ENCODE measurements around the gene POMGNT1.

Gene POMGNT1

DNA sequence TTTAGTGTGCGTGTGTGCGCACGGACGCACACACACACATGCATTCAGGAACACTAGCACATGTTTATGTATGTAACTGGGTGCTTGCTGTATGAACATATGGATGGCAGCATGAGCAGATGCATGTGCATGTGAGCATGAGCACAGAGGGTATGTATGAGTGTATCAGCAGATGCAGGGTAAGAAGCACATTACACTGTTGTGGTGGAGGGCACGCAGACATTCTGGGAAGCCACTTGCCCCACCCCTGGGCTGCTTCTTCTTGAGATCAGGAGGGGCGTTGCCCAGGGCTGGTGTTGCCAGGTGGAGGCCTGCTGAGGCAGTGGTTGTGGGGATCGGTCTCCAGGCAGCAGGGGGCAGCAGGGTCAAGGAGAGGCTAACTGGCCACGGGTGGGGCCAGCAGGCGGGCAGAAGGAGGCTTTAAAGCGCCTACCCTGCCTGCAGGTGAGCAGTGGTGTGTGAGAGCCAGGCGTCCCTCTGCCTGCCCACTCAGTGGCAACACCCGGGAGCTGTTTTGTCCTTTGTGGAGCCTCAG, 18.1 kb downstream of the POMGNT1 start:
- no peak overlapping the region for H2BK5ac ChIP-seq (ENCODE audit: low read depth, low read length, poor library complexity, severe bottlenecking)
- H3K9me3 ChIP-seq (ENCODE audit: control insufficient read depth, low read length) = no peaks in the 10 kb centered on the region
- DNase-seq = no peak
- WGBS = 69% methylated on average over 12 of the region's 12 CpGs
- no peak overlapping the region for H2BK15ac ChIP-seq (ENCODE audit: low read depth, poor library complexity, severe bottlenecking)
- no peak overlapping the region for H3K18ac ChIP-seq (ENCODE audit: low read depth in 1 of 2, low read length in 2 of 2)
- no peak overlapping the region for H3K4me2 ChIP-seq (ENCODE audit: low read length, poor library complexity, severe bottlenecking)
- H3K14ac ChIP-seq (ENCODE audit: low read length in 2 of 2) = no peak overlapping the region
- H2BK120ac ChIP-seq (ENCODE audit: low read depth, low read length) = no peak overlapping the region
- no peaks in the 10 kb centered on the region for H3K79me1 ChIP-seq (replicated peaks; ENCODE audit: low read length, poor library complexity, severe bottlenecking)
- H3K4me1 ChIP-seq (ENCODE audit: control insufficient read depth, insufficient read depth, low read depth, low read length) = peaks cover 31% of the 10 kb centered on the region
- H3K4ac ChIP-seq (ENCODE audit: low read depth in 1 of 2, low read length in 2 of 2) = no peak overlapping the region
- H3K27ac ChIP-seq (ENCODE audit: low read length, poor library complexity, severe bottlenecking) = no peak overlapping the region
- no peaks in the 10 kb centered on the region for H3K36me3 ChIP-seq (ENCODE audit: control insufficient read depth in 1 of 2, insufficient read depth in 2 of 2, low read depth in 1 of 2, low read length in 2 of 2)
- no peak overlapping the region for H3K9ac ChIP-seq (ENCODE audit: low read length)
- no peaks in the 10 kb centered on the region for H3K27me3 ChIP-seq (ENCODE audit: control insufficient read depth in 1 of 2, insufficient read depth in 1 of 2, low read length in 2 of 2)
- no peak overlapping the region for H3K23ac ChIP-seq (ENCODE audit: low read length in 2 of 2)
- H4K8ac ChIP-seq (ENCODE audit: low read length) = no peak overlapping the region
- H2AFZ ChIP-seq (ENCODE audit: low read depth, low read length) = peak overlapping the region; percentile 7
- no peak overlapping the region for H3K4me3 ChIP-seq (ENCODE audit: insufficient read depth in 1 of 2, low read depth in 1 of 2, low read length in 2 of 2)
- peak overlapping the region in 1 of 2 experiments; percentile 15 for H2BK12ac ChIP-seq (ENCODE audit: low read length in 2 of 2)
- H2AK5ac ChIP-seq (ENCODE audit: low read length, severe bottlenecking) = peak overlapping the region; percentile 26
- peak overlapping the region; percentile 43 for H4K91ac ChIP-seq (ENCODE audit: low read length)

DNA sequence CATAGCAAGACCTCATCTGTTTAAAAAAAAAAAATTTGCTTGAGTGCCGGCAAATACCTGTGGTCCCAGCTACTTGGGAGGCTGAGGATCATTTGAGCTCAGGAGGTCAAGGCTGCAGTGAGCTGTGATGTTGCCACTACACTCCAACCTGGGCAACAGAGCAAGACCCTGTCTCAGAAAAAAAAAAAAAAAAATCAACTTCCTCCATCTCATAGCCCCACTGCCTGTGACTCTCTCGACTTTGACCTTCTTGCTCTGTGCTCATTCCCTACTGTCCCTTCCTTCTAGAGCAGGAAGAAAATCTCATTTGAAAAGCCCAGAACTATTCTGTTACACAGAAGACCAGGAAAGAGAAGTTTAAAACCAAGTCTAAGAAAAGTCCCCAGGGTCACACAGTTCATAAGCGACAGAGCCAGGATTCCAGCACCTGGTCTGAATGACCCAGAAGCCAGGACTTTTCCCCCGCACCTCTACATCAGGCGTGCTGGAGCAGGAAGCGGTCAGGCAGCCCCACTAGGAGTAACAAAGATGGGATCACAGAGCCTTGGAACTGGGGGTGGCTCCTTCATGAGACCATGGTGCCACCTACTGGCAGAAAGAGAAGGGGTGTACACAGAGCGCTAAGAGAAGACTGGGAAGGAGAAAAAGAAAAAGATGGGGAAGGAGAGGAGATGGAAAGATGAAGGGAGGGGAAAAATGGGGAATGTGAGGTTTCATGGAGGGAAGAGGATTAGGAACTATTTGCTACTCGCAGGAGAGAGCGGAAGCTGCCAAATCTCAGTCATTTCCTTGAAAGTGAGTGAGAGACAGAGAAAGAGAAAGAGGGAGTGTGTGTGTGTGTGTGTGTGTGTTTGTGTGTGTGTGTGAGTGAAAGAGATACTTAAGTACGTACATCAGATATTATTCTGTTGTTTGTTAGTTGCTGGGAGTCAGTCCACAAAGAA, 18.8 kb downstream of the POMGNT1 start:
- H3K18ac ChIP-seq (ENCODE audit: low read depth in 1 of 2, low read length in 2 of 2) = no peak overlapping the region
- peaks cover 34% of the 10 kb centered on the region for H3K4me1 ChIP-seq (ENCODE audit: control insufficient read depth, insufficient read depth, low read depth, low read length)
- H4K91ac ChIP-seq (ENCODE audit: low read length) = no peak overlapping the region
- DNase-seq = peak; percentile 89
- H3K9me3 ChIP-seq (ENCODE audit: control insufficient read depth, low read length) = no peaks in the 10 kb centered on the region
- no peak overlapping the region for H3K4me2 ChIP-seq (ENCODE audit: low read length, poor library complexity, severe bottlenecking)
- no peak overlapping the region for H2BK12ac ChIP-seq (ENCODE audit: low read length in 2 of 2)
- H3K14ac ChIP-seq (ENCODE audit: low read length in 2 of 2) = no peak overlapping the region
- no peak overlapping the region for H2BK5ac ChIP-seq (ENCODE audit: low read depth, low read length, poor library complexity, severe bottlenecking)
- H2BK15ac ChIP-seq (ENCODE audit: low read depth, poor library complexity, severe bottlenecking) = no peak overlapping the region
- WGBS = 14% methylated on average over 9 of the region's 10 CpGs
- H3K79me1 ChIP-seq (replicated peaks; ENCODE audit: low read length, poor library complexity, severe bottlenecking) = no peaks in the 10 kb centered on the region
- no peak overlapping the region for H3K4me3 ChIP-seq (ENCODE audit: insufficient read depth in 1 of 2, low read depth in 1 of 2, low read length in 2 of 2)
- no peak overlapping the region for H2BK120ac ChIP-seq (ENCODE audit: low read depth, low read length)
- H3K23ac ChIP-seq (ENCODE audit: low read length in 2 of 2) = no peak overlapping the region
- no peaks in the 10 kb centered on the region for H3K36me3 ChIP-seq (ENCODE audit: control insufficient read depth in 1 of 2, insufficient read depth in 2 of 2, low read depth in 1 of 2, low read length in 2 of 2)
- no peak overlapping the region for H2AFZ ChIP-seq (ENCODE audit: low read depth, low read length)
- H4K8ac ChIP-seq (ENCODE audit: low read length) = no peak overlapping the region
- H3K4ac ChIP-seq (ENCODE audit: low read depth in 1 of 2, low read length in 2 of 2) = no peak overlapping the region
- no peak overlapping the region for H2AK5ac ChIP-seq (ENCODE audit: low read length, severe bottlenecking)
- no peak overlapping the region for H3K27ac ChIP-seq (ENCODE audit: low read length, poor library complexity, severe bottlenecking)
- H3K9ac ChIP-seq (ENCODE audit: low read length) = peak overlapping the region; percentile 66
- no peaks in the 10 kb centered on the region for H3K27me3 ChIP-seq (ENCODE audit: control insufficient read depth in 1 of 2, insufficient read depth in 1 of 2, low read length in 2 of 2)

DNA sequence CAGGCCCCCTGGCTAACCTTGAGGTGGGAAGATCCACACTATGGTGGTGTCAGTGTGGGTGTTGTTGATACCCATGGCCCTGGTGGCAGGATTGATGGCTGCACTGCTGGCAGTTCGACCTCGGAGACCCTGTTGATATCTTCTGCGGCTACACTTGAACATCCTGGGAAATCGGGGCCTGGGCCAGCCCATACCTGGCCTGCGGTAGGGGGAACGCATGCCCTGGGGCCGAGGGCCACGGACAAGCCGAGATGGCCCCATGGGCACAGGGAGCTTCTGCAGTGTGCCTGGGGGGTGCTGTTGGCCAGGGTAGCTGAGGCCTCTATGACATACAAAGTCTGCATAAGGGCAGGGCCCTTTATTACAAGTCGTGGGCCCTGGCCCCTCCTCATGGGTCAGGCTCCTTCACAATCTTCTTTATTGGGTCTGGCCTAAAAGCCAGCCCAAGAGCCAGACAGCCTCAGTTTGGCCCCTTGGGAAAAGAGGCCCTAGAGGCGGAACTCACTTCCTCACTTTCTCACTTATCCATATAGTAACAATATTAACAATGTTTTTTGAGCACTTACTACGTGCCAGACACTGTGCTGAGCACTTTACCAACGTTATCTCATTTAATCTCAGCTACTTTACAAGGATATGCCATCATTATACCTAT, 21.9 kb downstream of the POMGNT1 start, which contains the start of gene P3R3URF:
Gene P3R3URF, minus strand, starts transcription at position 278 of the 655 bp plus-strand sequence. Its CDS starts 17 bp downstream, at position 261.
- no peak for DNase-seq
- no peaks in the 10 kb centered on the region for H3K79me1 ChIP-seq (replicated peaks; ENCODE audit: low read length, poor library complexity, severe bottlenecking)
- H2BK15ac ChIP-seq (ENCODE audit: low read depth, poor library complexity, severe bottlenecking) = no peak within 1 kb of the TSS
- H3K36me3 ChIP-seq (ENCODE audit: control insufficient read depth in 1 of 2, insufficient read depth in 2 of 2, low read depth in 1 of 2, low read length in 2 of 2) = no peaks in the 10 kb centered on the region
- H4K91ac ChIP-seq (ENCODE audit: low read length) = peak within 1 kb of the TSS; percentile 66
- no peak within 1 kb of the TSS for H3K27ac ChIP-seq (ENCODE audit: low read length, poor library complexity, severe bottlenecking)
- H3K14ac ChIP-seq (ENCODE audit: low read length in 2 of 2) = peak within 1 kb of the TSS in 1 of 2 experiments; percentile 48
- WGBS = 84% methylated on average over 13 of the region's 13 CpGs
- no peak within 1 kb of the TSS for H2BK120ac ChIP-seq (ENCODE audit: low read depth, low read length)
- H3K23ac ChIP-seq (ENCODE audit: low read length in 2 of 2) = no peak within 1 kb of the TSS
- no peak within 1 kb of the TSS for H2AFZ ChIP-seq (ENCODE audit: low read depth, low read length)
- H3K9ac ChIP-seq (ENCODE audit: low read length) = peak within 1 kb of the TSS; percentile 66
- no peak within 1 kb of the TSS for H2BK5ac ChIP-seq (ENCODE audit: low read depth, low read length, poor library complexity, severe bottlenecking)
- H3K27me3 ChIP-seq (ENCODE audit: control insufficient read depth in 1 of 2, insufficient read depth in 1 of 2, low read length in 2 of 2) = peaks cover 0 to 10% of the 10 kb centered on the region in 2 experiments
- no peak within 1 kb of the TSS for H3K4ac ChIP-seq (ENCODE audit: low read depth in 1 of 2, low read length in 2 of 2)
- no peak within 1 kb of the TSS for H2AK5ac ChIP-seq (ENCODE audit: low read length, severe bottlenecking)
- peaks cover 26% of the 10 kb centered on the region for H3K4me1 ChIP-seq (ENCODE audit: control insufficient read depth, insufficient read depth, low read depth, low read length)
- no peaks in the 10 kb centered on the region for H3K9me3 ChIP-seq (ENCODE audit: control insufficient read depth, low read length)
- no peak within 1 kb of the TSS for H3K4me2 ChIP-seq (ENCODE audit: low read length, poor library complexity, severe bottlenecking)
- no peak within 1 kb of the TSS for H3K4me3 ChIP-seq (ENCODE audit: insufficient read depth in 1 of 2, low read depth in 1 of 2, low read length in 2 of 2)
- no peak within 1 kb of the TSS for H2BK12ac ChIP-seq (ENCODE audit: low read length in 2 of 2)
- no peak within 1 kb of the TSS for H4K8ac ChIP-seq (ENCODE audit: low read length)
- H3K18ac ChIP-seq (ENCODE audit: low read depth in 1 of 2, low read length in 2 of 2) = peak within 1 kb of the TSS in 1 of 2 experiments; percentile 23

DNA sequence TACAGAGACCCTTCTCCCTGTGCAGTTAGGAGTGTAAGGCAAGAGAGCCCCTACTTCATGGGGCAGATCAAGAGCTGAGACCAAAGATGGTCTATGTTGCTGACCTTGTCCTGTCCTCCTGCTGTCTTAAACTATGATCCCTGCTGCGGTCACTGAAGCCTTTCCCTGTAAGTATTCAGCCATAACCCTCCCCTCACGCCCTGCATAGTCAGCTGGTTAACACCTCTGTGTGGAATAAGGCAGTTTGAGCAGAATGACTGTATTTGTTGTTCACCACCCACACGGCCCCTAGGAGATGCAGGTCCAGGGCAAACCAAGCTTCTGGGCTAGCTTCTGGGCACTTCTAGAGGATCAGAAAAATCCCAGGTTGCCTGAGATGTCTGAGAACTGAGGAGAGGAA, 23.0 kb downstream of the POMGNT1 start:
- Histone ChIP-seq H3K9ac (ENCODE audit: low read length) (peak overlapping the region; percentile 66), H3K36me3 (ENCODE audit: control insufficient read depth in 1 of 2, insufficient read depth in 2 of 2, low read depth in 1 of 2, low read length in 2 of 2) (no peaks in the 10 kb centered on the region), H2BK5ac (ENCODE audit: low read depth, low read length, poor library complexity, severe bottlenecking) (no peak overlapping the region), H3K79me1 (replicated peaks; ENCODE audit: low read length, poor library complexity, severe bottlenecking) (no peaks in the 10 kb centered on the region), H3K27me3 (ENCODE audit: control insufficient read depth in 1 of 2, insufficient read depth in 1 of 2, low read length in 2 of 2) (peaks cover 0 to 14% of the 10 kb centered on the region in 2 experiments), H3K4me3 (ENCODE audit: insufficient read depth in 1 of 2, low read depth in 1 of 2, low read length in 2 of 2) (no peak overlapping the region), H2AK5ac (ENCODE audit: low read length, severe bottlenecking) (no peak overlapping the region), H2BK120ac (ENCODE audit: low read depth, low read length) (no peak overlapping the region), H3K18ac (ENCODE audit: low read depth in 1 of 2, low read length in 2 of 2) (no peak overlapping the region), H2AFZ (ENCODE audit: low read depth, low read length) (no peak overlapping the region), H2BK12ac (ENCODE audit: low read length in 2 of 2) (no peak overlapping the region), H3K14ac (ENCODE audit: low read length in 2 of 2) (no peak overlapping the region), H2BK15ac (ENCODE audit: low read depth, poor library complexity, severe bottlenecking) (no peak overlapping the region), H4K91ac (ENCODE audit: low read length) (no peak overlapping the region), H3K4me1 (ENCODE audit: control insufficient read depth, insufficient read depth, low read depth, low read length) (peaks cover 24% of the 10 kb centered on the region), H3K23ac (ENCODE audit: low read length in 2 of 2) (no peak overlapping the region), H3K4ac (ENCODE audit: low read depth in 1 of 2, low read length in 2 of 2) (no peak overlapping the region), H4K8ac (ENCODE audit: low read length) (no peak overlapping the region), H3K4me2 (ENCODE audit: low read length, poor library complexity, severe bottlenecking) (no peak overlapping the region), H3K27ac (ENCODE audit: low read length, poor library complexity, severe bottlenecking) (no peak overlapping the region), H3K9me3 (ENCODE audit: control insufficient read depth, low read length) (no peaks in the 10 kb centered on the region)
- DNase-seq = no peak
- WGBS = 50% methylated on average over 2 of the region's 3 CpGs
